ENCODE results near the gene ORM2. TPM values are rescaled to one million over a fixed set of nuclear protein-coding genes. Genes with fewer than 3 reads are reported as not detected.

The ORM2 gene
- total and polyA plus RNA-seq, 2 of the 8 experiments (the other 6 are each of a cell fraction or from before 2014, with no cell fraction given) = 1.3 TPM; not detected in 1

DNA sequence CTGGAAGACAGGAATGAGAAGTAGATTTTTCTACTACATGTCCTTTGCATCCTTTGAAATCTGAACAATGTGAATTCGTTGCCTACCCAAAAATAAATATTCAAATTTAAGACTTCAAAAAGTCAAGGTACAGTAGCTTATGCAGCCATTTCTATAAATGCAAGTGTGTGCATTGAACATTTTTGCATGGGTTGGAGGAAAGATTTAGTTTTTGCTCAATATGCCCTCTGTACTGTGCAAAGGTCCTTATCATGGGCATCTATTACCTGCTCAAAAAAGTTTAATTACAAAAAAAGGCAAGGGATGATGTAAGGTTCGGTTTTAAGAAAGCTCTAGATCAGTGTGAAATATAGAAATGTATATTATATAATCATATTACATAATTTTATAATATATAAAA, 35.5 kb downstream of the ORM2 start (continued):
- no peak for TF ChIP-seq RXRA (IDR thresholded peaks at IDR 0.05; ENCODE audit: insufficient read depth, low read depth, low read length)
- TF ChIP-seq SAP30 (IDR thresholded peaks at IDR 0.05; ENCODE audit: insufficient read depth, insufficient replicate concordance, low read length) = no peak
- TF ChIP-seq, protein P1, sequence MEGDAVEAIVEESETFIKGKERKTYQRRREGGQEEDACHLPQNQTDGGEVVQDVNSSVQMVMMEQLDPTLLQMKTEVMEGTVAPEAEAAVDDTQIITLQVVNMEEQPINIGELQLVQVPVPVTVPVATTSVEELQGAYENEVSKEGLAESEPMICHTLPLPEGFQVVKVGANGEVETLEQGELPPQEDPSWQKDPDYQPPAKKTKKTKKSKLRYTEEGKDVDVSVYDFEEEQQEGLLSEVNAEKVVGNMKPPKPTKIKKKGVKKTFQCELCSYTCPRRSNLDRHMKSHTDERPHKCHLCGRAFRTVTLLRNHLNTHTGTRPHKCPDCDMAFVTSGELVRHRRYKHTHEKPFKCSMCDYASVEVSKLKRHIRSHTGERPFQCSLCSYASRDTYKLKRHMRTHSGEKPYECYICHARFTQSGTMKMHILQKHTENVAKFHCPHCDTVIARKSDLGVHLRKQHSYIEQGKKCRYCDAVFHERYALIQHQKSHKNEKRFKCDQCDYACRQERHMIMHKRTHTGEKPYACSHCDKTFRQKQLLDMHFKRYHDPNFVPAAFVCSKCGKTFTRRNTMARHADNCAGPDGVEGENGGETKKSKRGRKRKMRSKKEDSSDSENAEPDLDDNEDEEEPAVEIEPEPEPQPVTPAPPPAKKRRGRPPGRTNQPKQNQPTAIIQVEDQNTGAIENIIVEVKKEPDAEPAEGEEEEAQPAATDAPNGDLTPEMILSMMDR (IDR thresholded peaks at IDR 0.05; ENCODE audit: control extremely low read depth in 1 of 3, insufficient read depth in 1 of 3, low read depth in 1 of 3, low read length in 3 of 3) = no peak
- TF ChIP-seq CHD2 (IDR thresholded peaks at IDR 0.05; ENCODE audit: low read length) = no peak
- no peak for TF ChIP-seq TBP (IDR thresholded peaks at IDR 0.05; ENCODE audit: low read depth, low read length)
- TF ChIP-seq JUN (IDR thresholded peaks at IDR 0.05; ENCODE audit: low read depth, low read length) = no peak
- no peak for TF ChIP-seq TAF1 (IDR thresholded peaks at IDR 0.05; ENCODE audit: low read depth, low read length)
- TF ChIP-seq ZNF274 (IDR thresholded peaks at IDR 0.05; ENCODE audit: borderline replicate concordance, extremely low read depth, low read length) = no peak
- TF ChIP-seq CREB1 (IDR thresholded peaks at IDR 0.05) = no peak
